ENCODE results near the gene PEX6. TPM values are rescaled to one million over a fixed set of nuclear protein-coding genes. Genes with fewer than 3 reads are reported as not detected.
"Not testable (repeated sequence)": the region's sequence is repeated elsewhere in the genome, so short reads cannot be mapped to it uniquely, and the experiment has no call there.

Gene PEX6
- total RNA-seq, 1 donor from 2014 or later: 23.1 TPM

DNA sequence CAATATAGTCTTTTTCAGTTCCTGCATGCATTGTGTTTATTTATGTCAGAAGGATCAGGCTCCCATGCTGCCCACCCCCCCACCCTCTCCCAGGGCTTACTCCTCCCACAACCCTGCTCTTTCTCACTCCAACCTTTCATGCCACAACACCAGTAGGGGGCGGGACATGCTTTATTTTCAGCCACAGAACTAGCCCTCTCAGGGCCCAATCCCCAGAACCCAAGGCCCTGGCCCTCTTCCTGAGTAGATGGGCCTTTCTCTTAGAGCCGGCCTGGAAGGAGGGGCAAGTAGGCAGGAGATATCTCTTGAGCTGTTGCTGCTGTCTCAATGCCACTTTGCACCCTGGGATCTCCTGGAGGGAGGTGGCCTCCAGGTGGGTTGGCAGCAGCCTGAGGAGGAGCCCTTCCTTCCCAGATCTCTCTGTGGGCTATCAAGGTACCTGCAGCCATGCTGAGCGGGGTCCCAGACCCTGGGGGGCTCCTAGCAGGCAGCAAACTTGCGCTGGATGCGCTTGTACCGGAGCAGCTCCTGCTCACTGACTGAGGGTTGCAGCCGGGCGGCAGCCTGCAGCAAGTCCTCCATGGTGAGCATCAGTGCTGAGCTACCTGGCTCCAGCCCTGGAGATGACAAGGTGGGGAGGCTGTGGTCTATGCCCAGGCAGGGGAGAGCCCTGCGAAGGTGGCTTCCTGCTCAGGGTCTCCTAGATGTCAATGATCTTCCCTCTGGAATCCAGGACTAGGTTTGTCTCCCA lies 15.0 kb downstream of the PEX6 start:
- peak; percentile 34 for DNase-seq

GRCh38 chr6:42963179-42963854 lies 15.7 kb downstream of the PEX6 start:
- DNase-seq: no peak

- no peak for DNase-seq
Observed at GRCh38 chr6:42962502-42963178, 16.3 kb downstream of the PEX6 start.

GRCh38 chr6:42962096-42962495 lies 16.9 kb downstream of the PEX6 start:
- DNase-seq: no peak

GRCh38 chr6:42961020-42961470 lies 17.9 kb downstream of the PEX6 start:
- no peak for DNase-seq

DNA sequence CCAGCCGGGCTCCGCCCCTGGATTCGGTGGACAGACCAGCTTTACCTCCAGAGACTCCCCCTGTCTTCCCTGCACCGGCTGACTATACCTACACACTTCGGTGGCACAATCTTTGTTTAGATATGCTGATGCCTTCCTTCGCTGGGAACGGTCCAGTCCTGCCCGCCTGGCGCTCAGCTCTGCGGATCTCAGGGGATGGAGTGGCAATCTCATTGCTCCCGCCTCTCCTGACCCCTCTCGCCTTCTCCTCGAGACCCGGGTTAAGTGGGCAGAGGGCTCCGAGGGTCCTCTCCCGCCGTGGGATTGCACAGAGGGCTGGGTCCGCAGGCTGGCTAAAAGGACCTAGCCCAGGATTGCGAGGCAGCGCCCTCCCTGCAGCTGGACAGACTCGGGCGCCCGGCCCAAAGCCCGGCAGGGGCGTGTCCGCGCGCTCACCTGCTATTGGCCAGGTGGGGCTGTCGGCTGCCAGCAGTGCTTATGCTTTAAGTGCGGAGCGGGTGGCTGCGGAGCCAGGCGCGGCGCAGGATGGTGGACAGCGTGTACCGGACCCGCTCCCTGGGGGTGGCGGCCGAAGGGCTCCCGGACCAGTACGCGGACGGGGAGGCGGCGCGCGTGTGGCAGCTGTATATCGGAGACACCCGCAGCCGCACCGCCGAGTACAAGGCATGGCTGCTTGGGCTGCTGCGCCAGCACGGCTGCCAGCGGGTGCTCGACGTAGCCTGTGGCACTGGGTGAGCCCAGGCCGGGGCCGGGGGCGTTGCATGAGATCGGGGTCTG lies 18.6 kb downstream of the PEX6 start, which contains the start of gene GNMT:
TSS of gene GNMT (plus strand) at position 512 of the 777 bp plus-strand sequence. CDS start at position 526, 14 bp downstream.
- DNase-seq: peak; percentile 50

DNA sequence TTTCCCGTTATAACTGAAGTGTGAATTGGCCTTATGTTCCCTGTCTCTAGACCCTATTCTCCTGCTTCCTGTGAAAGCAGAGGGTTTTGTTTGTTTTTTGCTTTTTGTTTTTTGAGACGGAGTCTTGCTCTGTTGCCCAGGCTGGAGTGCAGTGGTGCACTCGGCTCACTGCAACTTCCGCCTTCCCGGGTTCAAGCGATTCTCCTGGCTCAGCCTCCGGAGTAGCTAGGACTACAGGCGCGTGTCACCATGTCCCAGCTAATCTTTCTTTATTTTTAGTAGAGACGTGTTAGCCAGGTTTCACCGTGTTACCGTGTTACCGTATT lies 19.1 kb downstream of the PEX6 start:
- DNase-seq: no peak

DNA sequence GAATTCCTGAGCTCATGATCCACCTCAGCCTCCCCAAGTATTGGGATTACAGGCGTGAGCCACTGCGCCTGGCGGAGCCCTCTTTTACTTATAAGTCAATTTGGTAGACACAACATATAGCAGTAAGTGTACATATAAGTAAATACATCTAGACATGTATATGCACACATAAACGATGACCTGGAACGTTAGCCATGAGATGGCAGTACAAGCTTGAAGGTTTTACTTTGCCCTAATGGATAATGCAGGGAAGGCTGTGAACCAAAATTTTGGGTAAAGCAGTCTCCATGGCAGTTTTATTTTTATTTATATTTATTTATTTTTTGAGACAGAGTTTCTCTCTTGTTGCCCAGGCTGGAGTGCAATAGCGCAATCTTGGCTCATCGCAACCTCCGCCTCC lies 20.9 kb downstream of the PEX6 start:
- DNase-seq: no peak

DNA sequence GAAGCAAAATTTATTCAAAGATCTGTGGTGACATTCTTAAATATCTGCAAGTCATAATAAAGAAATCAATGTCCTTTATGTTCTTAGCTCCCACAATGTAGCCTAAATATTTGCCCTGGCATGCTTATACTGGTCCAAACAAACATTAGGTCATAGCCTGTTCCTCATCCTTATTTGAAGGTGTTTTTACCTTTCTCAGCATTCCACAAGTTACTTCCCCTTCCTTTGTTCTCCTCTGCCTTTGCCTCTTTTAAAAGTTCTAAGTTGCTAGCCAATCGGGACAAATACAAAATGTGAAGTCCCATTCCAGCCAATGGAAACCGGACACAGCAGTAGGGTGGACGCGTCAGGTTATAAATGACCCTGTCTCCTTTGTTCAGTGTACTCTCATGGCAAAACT lies 24.6 kb downstream of the PEX6 start:
- DNase-seq: not testable (repeated sequence)

DNA sequence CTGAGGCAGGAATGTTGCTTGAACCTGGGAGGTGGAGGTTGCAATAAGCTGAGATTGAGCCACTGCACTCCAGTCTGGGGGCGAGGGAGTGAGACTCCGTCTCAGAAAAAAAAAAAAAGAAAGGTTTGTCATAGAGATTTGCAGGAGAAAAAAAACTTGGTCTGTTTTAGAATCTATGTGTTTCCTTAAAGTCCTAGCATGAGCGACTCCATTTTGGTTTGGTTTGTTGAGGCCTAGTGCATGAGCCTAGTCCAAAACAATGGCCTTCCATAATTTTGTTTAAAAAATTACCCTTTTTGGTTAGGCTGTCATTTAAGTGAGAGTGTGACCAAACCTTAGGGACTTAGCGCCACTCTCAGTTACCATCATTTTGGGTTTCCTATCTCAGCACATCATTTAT lies 26.6 kb downstream of the PEX6 start:
- DNase-seq: no peak

GRCh38 chr6:42947950-42948349 lies 31.0 kb downstream of the PEX6 start:
- DNase-seq: peak; percentile 65

GRCh38 chr6:42942444-42942843 lies 36.5 kb downstream of the PEX6 start:
- no peak for DNase-seq

GRCh38 chr6:42941356-42941755 lies 37.6 kb downstream of the PEX6 start:
- DNase-seq: not testable (repeated sequence)

- DNase-seq: no peak
Observed at GRCh38 chr6:42940493-42941045, 38.4 kb downstream of the PEX6 start.

- no peak for DNase-seq
Observed at GRCh38 chr6:42939810-42940167, 39.2 kb downstream of the PEX6 start.

DNA sequence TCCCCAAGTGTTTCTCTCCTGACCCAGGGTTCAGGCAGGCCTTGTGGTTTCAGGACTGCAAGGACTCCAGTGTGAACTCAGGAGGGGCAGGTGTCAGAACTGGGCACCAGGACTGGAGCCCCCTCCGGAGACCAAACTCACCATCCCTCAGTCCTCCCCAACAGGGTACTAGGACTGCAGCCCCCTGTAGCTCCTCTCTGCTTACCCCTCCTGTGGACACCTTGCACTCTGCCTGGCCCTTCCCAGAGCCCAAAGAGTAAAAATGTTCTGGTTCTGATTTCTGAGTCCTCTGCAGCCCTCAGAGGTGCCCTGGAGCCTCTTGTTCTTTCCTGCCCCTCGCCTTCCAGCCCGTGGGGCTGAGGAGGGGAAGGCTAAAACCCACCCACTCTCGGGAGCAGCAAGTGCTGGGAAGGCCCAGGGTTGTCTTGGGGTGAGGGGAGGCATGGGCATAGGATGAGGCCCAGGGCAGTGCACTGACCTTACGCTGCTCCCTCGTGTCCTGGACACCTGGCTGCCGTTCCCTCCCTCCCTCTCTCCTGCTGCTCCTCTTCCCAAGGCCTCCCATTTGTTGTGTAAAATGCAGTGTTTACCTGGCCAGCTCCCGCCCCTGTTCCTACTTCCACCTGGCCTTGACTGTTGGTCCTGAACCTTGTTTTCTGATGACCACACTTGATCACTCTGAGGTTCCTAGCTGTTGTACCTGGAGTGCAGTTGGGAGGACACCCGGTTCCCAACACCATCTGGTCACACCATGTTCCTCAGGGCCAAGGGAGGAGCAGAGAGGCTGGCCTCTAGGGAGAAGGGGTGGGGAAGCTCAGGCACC lies 39.8 kb downstream of the PEX6 start:
- no peak for DNase-seq

DNA sequence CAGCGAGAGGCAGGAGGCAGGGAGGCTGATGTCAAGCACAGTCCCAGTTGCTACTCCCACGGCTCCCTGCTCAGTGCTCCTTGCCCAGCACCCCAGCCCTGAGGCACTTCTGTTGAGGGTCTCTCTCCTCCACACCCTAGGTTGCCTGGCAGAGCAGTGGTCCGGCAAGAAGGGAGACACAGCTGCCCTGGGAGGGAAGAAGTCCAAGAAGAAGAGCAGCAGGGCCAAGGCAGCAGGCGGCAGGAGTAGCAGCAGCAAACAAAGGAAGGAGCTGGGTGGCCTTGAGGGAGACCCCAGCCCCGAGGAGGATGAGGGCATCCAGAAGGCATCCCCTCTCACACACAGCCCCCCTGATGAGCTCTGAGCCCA lies 40.6 kb downstream of the PEX6 start:
- DNase-seq: no peak

GRCh38 chr6:42937548-42938427 lies 41.2 kb downstream of the PEX6 start:
- DNase-seq: no peak

- DNase-seq: no peak
Observed at GRCh38 chr6:42936398-42936797, 42.6 kb downstream of the PEX6 start.

DNA sequence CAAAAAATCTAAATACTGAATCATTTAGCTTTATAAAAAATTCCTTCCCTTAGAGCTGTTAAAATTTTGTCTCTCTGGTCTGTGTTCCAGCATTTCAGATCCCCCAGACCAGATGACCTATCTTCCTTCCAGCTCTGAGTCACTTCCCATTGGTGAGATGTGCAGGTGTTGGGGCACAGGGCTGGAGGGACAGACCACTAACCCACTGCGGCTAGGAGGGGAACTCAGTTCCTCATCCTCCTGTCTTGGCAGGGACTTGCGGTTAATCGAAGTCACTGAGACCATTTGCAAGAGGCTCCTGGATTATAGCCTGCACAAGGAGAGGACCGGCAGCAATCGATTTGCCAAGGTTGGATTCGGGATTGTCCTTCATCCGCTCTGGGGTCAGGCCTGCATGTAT lies 43.7 kb downstream of the PEX6 start:
- no peak for DNase-seq
